GM12872 (cell line): ENCODE data around the gene ARL8A.

Experiments used
- CTCF ChIP-seq: IDR thresholded peaks from 3 replicates; pipeline ENCODE4 v1.5.1; 2011; ENCODE audit warnings: low read depth, mild to moderate bottlenecking, low read length, moderate library complexity; ENCODE audit not compliant: insufficient read depth

ARL8A gene

GRCh38 chr1:202157945-202158344 is 13.4 kb upstream of the ARL8A start:
- no peak for TF ChIP-seq CTCF

GRCh38 chr1:202156590-202156989 is 12.1 kb upstream of the ARL8A start:
- no peak for TF ChIP-seq CTCF

GRCh38 chr1:202155478-202156021 is 11.0 kb upstream of the ARL8A start:
- no peak for TF ChIP-seq CTCF

GRCh38 chr1:202154766-202155477 is 10.4 kb upstream of the ARL8A start:
- peak; percentile 69 for TF ChIP-seq CTCF

- no peak for TF ChIP-seq CTCF
Observed at GRCh38 chr1:202154148-202154765, 9.7 kb upstream of the ARL8A start.

GRCh38 chr1:202153284-202153683 is 8.7 kb upstream of the ARL8A start:
- TF ChIP-seq CTCF = no peak

- TF ChIP-seq CTCF = no peak
Observed at GRCh38 chr1:202152399-202152798, 7.9 kb upstream of the ARL8A start.
